Stimulated activated naive CD8-positive, alpha-beta T cell treated with anti-CD3 and anti-CD28 coated beads, Interleukin-15, amount 100 ng/mL, for 72 hours (primary cell): ENCODE data around the gene RGCC.

ENCODE experiments used
- ATAC-seq: fragments of 150-1000 bp; cut with Tn5 transposase; 2 replicates; pipeline ENCODE4 v1.10.0; 2021; ENCODE audit warnings: mild to moderate bottlenecking, moderate library complexity
- DNase-seq, 2 donors: peaks; one replicate each; pipeline ENCODE4 v3.0.0; 2021 to 2022
- H3K27ac Mint-ChIP-seq, 2 donors: one replicate each; pipeline ENCODE4 v1.8.0; 2022; ENCODE audit warnings: mild to moderate bottlenecking in 2 of 2, mixed read lengths in 2 of 2, moderate library complexity in 2 of 2
- H3K27me3 Mint-ChIP-seq: one replicate; pipeline ENCODE4 v1.8.0; 2022; ENCODE audit warnings: mixed read lengths
- H3K4me1 Mint-ChIP-seq: one replicate; pipeline ENCODE4 v1.8.0; 2022; ENCODE audit warnings: mild to moderate bottlenecking, mixed read lengths
- H3K4me3 Mint-ChIP-seq, 2 donors: one replicate each; pipeline ENCODE4 v1.8.0; 2022; ENCODE audit warnings: mild to moderate bottlenecking in 2 of 2, mixed read lengths in 2 of 2, moderate library complexity in 1 of 2
- H3K9me3 Mint-ChIP-seq, 2 donors: one replicate each; pipeline ENCODE4 v1.8.0; 2022; ENCODE audit warnings: mixed read lengths in 2 of 2

Gene RGCC

DNA sequence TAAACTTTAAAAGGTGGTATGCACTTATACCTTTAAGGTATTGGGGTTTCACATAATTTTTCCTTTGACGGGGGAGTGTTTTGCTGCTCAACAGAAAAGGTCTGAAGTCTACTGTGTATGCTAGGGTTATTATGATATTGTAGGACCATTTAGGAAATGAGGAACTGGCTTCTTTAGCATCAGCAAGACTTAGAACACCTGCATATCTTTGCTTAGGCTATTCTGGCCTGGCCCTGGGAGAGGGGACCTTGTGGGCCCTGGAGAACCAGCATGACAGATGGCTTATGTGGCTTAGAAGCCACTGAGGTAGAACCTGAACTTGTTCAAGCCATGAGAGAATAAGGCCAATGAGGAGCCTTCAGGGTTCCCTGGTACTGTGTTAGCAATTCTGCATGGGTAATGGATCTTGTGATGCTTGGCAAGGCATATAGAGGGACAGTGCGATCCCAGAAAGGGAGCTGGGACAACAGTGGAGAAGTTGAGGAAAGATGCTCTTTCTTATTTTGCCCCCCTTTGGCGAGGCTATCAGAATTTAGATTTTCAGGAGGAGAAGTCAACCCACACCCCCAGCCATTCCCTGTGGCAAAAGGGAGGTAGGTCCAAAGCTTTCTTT is 4.3 kb downstream of the RGCC start:
- peak overlapping the region; percentile 77 to 83 for H3K4me3 Mint-ChIP-seq
- DNase-seq (no peak), ATAC-seq (no peak)
- no peaks in the 10 kb centered on the region for H3K9me3 Mint-ChIP-seq
- peaks cover 5% of the 10 kb centered on the region for H3K27me3 Mint-ChIP-seq
- H3K4me1 Mint-ChIP-seq: peaks cover 83% of the 10 kb centered on the region
- H3K27ac Mint-ChIP-seq: peak overlapping the region in 1 of 2 donors; percentile 56

DNA sequence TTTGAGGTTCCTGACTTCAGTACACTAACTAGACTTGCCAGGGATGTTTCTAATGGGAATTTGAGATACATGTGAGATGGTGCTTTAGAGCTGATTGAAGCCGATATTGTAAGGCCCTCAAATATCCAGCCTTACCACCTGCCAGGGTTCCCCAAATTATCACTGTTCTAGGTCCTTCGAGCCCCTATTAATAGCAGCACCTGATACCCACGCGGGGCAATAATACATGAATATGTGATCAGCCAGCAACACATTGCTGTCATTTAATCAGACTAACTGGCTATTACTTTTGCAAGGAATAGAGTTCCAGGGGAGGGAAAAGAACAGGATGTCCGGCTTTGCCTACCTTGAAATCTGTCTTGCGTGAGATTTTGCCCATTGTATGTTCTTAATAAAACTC is 5.1 kb downstream of the RGCC start:
- Mint-ChIP-seq H3K4me3 (peak overlapping the region; percentile 77 to 83), H3K27ac (peak overlapping the region; percentile 7 to 92), H3K4me1 (peaks cover 84% of the 10 kb centered on the region), H3K27me3 (no peaks in the 10 kb centered on the region), H3K9me3 (no peaks in the 10 kb centered on the region)
- ATAC-seq: no peak
- no peak for DNase-seq

DNA sequence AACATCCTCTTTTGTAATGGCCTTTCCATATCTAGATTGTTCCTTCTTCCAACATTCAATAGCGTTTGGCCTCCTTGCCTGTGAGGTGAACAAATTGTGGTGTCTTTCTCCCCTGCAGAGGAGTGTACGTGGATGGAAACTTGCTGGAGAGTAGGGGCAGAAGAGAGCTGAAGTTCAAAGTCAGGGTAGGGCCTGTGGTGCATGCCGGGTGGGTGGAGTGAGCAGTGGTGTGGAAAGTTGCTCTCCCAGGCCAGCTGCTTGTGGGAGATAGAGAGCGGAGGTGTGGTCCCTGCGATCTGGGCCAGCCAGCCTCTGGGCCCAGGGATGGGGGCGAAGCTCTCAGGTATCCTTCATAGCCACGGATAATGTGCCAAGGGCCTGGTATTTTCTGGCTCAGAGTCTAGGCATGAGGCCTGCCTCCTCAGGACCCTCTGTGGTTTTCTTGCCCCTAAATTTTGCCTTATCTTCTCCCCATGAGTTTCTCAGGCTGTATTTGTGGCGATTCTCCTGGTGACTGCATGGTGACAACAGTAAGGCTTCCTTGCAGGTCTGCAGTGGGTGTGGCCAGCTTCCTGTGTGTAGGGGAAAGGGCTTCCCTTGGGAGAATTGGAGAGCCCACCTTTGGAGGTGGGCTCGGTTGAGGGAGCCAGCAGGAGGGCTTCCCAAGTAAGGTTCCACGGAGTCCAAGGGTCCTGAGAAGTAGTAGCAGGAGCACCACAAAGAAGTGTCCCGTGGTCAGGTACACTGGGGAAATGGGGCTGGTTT is 6.7 kb downstream of the RGCC start:
- DNase-seq: peak; percentile 46 to 59
- no peaks in the 10 kb centered on the region for H3K27me3 Mint-ChIP-seq
- no peaks in the 10 kb centered on the region for H3K9me3 Mint-ChIP-seq
- peak overlapping the region; percentile 92 to 98 for H3K27ac Mint-ChIP-seq
- ATAC-seq: peak; percentile 44
- peaks cover 96% of the 10 kb centered on the region for H3K4me1 Mint-ChIP-seq
- peak overlapping the region; percentile 74 to 82 for H3K4me3 Mint-ChIP-seq

DNA sequence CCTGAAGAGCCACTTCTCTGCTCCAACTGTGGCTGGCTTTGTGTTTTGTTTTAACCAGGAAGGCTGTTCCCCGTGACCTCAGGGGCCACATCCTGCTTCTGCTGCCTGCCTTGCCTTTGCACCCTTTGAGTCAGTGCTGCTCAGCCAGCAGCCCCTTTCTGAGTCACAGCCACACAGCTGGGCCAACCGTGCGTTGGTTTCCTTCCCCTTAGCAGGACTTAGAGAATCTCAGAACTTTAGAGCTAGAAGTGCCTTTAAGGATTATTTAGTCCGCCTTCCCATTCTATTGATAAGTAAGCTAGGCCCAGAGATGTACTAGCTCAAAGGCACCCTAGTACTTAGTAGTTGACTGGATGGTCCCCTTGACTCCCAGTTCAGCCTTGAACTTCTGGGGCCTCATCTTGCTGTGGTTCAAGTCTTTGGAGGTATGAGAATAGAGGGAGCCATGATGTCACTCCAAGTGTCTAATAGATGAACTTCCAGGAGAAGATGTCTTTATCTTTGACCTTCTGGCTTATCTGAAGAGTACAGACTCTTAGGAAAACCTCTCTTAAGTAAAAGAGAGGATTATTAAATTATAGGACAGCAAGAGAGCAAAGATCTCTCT is 8.0 kb downstream of the RGCC start:
- ATAC-seq (peak; percentile 94), DNase-seq (peak; percentile 85 to 93)
- peak overlapping the region; percentile 74 to 82 for H3K4me3 Mint-ChIP-seq
- H3K9me3 Mint-ChIP-seq: no peaks in the 10 kb centered on the region
- no peaks in the 10 kb centered on the region for H3K27me3 Mint-ChIP-seq
- peaks cover 96% of the 10 kb centered on the region for H3K4me1 Mint-ChIP-seq
- peak overlapping the region; percentile 92 to 98 for H3K27ac Mint-ChIP-seq

DNA sequence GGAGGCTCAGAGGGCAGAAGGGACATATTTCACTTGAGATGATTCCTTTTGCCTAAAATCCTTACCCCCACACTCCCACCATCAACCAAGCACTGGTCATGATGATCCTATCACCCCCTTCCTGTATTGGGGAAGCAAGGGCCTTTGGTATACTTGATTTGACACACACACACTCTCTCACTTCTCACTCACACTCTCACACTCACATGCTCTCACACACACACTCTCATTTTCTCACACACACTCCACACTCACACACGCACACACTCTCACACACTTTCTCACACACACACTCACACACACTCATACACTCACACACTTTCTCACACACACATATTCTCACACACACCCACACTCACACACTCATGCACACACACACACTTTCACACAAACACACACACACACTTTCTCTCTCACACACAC is 8.6 kb downstream of the RGCC start:
- Mint-ChIP-seq H3K9me3 (no peaks in the 10 kb centered on the region), H3K27me3 (no peaks in the 10 kb centered on the region), H3K4me1 (peaks cover 95% of the 10 kb centered on the region), H3K4me3 (peak overlapping the region; percentile 74 to 82), H3K27ac (peak overlapping the region; percentile 85 to 92)
- DNase-seq: no peak
- ATAC-seq: no peak

DNA sequence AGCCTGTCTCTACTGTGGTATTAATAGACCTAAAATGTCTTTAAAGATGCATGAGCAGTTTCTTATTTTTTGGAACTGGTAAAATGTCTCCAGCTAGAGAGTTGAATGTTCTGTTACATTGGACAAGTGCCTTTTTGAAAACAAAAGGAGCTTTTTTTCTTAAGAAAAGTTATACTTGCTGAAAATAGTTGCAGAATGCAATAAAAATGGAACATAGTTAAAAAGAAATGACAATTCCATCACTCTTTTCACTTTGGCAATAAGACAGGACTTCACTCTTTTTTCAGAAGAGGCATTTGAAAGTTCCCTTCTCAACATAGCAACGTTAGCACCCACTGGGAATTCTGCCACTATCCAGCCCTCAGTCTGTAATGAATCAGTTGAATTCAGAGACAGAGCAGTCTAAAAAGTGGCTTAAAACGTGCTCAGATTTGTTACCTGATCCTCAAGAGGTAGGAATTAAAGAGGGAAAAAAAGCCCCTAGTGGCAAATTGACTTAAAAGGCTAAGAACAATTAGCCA is 10.1 kb downstream of the RGCC start:
- no peak overlapping the region for H3K4me3 Mint-ChIP-seq

DNA sequence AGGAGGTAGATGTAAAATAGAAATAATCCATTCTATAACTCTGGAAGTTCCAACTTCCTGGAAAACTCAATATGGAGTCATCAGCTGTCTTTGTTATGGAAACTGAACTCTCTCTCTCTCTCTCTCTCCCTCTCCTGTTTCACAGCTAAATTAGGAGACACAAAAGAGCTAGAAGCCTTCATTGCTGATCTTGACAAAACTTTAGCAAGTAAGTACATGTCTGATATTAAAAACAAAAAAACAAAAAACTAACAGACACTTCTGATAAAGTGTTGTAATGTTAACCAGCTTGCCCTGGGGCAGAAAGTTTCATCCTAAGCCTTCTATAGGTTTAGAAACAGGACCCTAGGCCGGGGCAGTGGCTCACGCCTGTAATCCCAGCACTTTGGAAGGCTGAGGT is 11.3 kb downstream of the RGCC start:
- H3K4me1 Mint-ChIP-seq: peaks cover 92% of the 10 kb centered on the region
- no peak overlapping the region for H3K4me3 Mint-ChIP-seq

More for the DNA sequence above, 10.1 kb downstream of the RGCC start:
- ATAC-seq (no peak), DNase-seq (no peak)
- H3K4me1 Mint-ChIP-seq: peaks cover 96% of the 10 kb centered on the region
- H3K27me3 Mint-ChIP-seq: no peaks in the 10 kb centered on the region
- peak overlapping the region in 1 of 2 donors; percentile 38 for H3K27ac Mint-ChIP-seq
- no peaks in the 10 kb centered on the region for H3K9me3 Mint-ChIP-seq

DNA sequence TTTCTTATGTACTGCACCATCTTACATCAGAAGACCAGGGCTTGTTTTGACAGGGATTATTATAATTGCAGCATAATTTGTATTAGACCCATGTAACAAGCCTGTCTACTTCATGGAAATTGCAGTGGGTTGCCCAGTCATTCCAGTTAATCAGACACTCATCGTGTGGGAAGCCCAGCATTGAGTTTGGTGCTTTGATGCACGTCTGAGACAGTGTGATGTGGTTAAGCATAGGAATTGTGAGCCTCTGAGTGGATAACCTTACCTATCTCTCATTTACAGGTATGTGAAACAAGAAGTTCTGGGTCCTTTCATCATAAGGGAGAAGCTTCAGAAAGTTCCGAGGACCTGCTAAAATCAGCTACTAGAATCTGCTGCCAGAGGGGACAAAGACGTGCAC is 12.8 kb downstream of the RGCC start:
- no peaks in the 10 kb centered on the region for H3K27me3 Mint-ChIP-seq
- H3K4me1 Mint-ChIP-seq: peaks cover 77% of the 10 kb centered on the region
- ATAC-seq: peak; percentile 80
- peak overlapping the region; percentile 28 to 77 for H3K27ac Mint-ChIP-seq
- peak overlapping the region; percentile 29 to 57 for H3K4me3 Mint-ChIP-seq
- H3K9me3 Mint-ChIP-seq: peaks cover 0 to 12% of the 10 kb centered on the region in 2 donors
- peak in 1 of 2 donors; percentile 65 for DNase-seq

More for the DNA sequence above, 11.3 kb downstream of the RGCC start:
- Mint-ChIP-seq H3K27ac (no peak overlapping the region), H3K27me3 (no peaks in the 10 kb centered on the region), H3K9me3 (peaks cover 0 to 7% of the 10 kb centered on the region in 2 donors)
- DNase-seq (no peak), ATAC-seq (no peak)

DNA sequence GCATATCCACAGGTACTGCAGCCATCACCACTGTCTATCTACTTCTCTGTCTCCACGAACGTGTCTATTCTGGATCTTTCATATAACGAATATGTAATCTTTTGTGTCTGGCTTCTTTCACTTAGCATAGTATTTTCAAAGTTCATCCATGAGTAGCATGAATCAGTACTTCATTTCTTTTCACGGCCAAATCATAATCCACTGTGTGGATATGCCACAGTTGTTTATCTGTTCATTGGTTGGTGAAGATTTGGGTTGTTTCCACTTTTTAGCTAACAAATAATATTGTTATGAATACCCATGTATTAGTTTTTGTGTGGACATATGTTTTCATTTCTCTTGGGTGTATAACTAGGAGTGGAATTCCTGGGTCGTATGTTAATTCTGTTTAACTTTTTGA is 14.4 kb downstream of the RGCC start:
- no peaks in the 10 kb centered on the region for H3K27me3 Mint-ChIP-seq
- peaks cover 66% of the 10 kb centered on the region for H3K4me1 Mint-ChIP-seq
- no peak overlapping the region for H3K27ac Mint-ChIP-seq
- no peak overlapping the region for H3K4me3 Mint-ChIP-seq
- no peak for ATAC-seq
- H3K9me3 Mint-ChIP-seq: peaks cover 0 to 12% of the 10 kb centered on the region in 2 donors
- no peak for DNase-seq

DNA sequence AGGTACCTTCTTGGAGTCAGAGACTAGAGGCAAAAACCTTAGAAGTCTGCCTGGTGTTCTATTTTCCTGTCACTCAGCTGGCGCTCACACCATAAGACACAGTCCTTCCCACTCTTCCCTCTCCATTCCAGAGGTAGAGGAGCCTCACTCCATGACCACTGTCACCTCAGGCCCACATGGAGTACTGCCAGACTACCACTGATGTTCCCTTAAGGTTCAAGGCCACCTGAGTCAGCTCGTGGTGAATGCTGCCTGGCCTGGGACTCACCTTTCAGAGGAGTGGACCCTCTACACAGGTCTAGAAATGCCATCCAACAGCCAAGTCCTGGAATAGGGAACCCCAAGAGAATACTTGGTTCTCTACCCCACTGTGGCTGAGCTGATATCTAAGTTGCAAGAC is 29.9 kb downstream of the RGCC start:
- H3K27me3 Mint-ChIP-seq: no peaks in the 10 kb centered on the region
- DNase-seq (no peak), ATAC-seq (no peak)
- H3K9me3 Mint-ChIP-seq: peaks cover 31 to 33% of the 10 kb centered on the region in 2 donors
- H3K4me3 Mint-ChIP-seq: no peak overlapping the region
- H3K4me1 Mint-ChIP-seq: peaks cover 41% of the 10 kb centered on the region
- peak overlapping the region in 1 of 2 donors; percentile 28 for H3K27ac Mint-ChIP-seq

DNA sequence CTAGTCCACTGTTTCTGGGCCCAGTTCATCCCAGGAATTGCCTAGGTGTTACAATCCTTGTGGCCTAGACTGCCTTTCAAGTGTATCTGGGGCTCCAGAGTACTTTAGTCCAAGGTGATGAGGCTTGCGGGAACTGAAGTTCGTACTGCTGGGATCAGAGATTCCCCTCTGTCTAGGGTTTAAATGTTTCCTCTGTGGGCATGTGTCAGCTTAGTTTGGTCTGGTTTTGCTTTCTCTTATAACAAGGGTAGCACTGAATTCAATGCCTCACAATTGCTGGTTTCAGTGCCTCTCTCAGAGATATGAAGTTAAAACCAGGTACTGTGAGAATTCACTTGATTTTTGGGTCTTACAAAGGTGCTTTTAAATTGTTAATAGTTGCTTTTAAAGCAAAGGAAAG is 30.8 kb downstream of the RGCC start:
- Mint-ChIP-seq H3K9me3 (peaks cover 24 to 29% of the 10 kb centered on the region in 2 donors), H3K4me3 (peak overlapping the region; percentile 74 to 81), H3K27ac (peak overlapping the region; percentile 31 to 79), H3K27me3 (no peaks in the 10 kb centered on the region), H3K4me1 (peaks cover 50% of the 10 kb centered on the region)
- ATAC-seq (peak; percentile 79), DNase-seq (no peak)

DNA sequence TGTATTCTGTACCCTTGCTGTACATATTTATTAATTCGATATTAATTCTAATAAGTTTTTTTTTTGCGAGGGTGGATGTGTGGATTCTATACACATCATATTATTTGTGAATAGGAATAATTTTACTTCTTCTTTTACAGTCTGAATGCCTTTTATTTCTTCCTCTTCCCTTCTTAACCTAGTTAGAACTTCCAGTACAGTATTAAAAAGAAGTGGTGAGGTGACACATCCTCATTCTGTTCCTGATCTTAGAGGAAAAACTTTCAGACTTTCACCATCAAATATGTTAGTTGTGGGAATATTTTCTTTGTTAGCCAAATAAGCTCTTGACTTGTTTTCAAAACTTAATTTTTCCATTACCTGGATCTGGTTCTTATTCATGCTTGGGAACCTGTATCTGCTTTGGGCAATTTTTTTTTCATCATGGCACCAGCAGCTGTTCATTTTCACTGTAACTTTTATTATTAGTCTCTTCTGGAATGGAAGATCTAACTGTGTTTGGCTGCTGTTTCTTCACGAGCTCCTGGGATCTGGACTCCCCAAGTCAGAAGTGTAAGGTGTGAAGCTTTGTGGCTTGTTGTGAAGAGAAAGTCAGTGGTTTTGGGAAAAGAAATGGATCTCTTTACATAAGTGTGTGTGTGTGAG is 33.1 kb downstream of the RGCC start:
- Mint-ChIP-seq H3K4me1 (peaks cover 74% of the 10 kb centered on the region), H3K27me3 (no peaks in the 10 kb centered on the region), H3K27ac (peak overlapping the region in 1 of 2 donors; percentile 47), H3K4me3 (peak overlapping the region; percentile 7 to 30), H3K9me3 (peaks cover 12 to 19% of the 10 kb centered on the region in 2 donors)
- ATAC-seq (no peak), DNase-seq (no peak)

DNA sequence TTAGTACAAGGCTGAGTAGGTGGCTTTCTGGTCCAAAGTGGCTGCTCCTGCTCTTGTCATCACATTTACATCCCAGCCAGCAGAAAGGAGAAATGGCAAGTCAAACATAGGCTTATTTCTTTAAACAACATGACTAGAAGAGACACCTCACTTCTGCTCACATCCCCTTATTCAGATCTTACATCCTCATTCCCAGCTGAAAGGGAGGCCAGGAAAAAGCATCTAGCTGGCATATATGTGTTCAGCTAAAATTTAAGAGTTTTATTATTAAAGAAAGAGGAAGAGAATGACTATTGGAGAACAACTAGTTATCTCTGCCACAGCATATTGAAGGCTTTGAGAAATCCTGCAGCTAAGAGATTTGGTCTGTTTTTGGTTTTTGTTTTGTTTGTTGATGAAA is 34.1 kb downstream of the RGCC start:
- DNase-seq (no peak), ATAC-seq (no peak)
- H3K4me3 Mint-ChIP-seq: peak overlapping the region in 1 of 2 donors; percentile 28
- peaks cover 84% of the 10 kb centered on the region for H3K4me1 Mint-ChIP-seq
- no peak overlapping the region for H3K27ac Mint-ChIP-seq
- H3K27me3 Mint-ChIP-seq: no peaks in the 10 kb centered on the region
- H3K9me3 Mint-ChIP-seq: peaks cover 3 to 10% of the 10 kb centered on the region in 2 donors

DNA sequence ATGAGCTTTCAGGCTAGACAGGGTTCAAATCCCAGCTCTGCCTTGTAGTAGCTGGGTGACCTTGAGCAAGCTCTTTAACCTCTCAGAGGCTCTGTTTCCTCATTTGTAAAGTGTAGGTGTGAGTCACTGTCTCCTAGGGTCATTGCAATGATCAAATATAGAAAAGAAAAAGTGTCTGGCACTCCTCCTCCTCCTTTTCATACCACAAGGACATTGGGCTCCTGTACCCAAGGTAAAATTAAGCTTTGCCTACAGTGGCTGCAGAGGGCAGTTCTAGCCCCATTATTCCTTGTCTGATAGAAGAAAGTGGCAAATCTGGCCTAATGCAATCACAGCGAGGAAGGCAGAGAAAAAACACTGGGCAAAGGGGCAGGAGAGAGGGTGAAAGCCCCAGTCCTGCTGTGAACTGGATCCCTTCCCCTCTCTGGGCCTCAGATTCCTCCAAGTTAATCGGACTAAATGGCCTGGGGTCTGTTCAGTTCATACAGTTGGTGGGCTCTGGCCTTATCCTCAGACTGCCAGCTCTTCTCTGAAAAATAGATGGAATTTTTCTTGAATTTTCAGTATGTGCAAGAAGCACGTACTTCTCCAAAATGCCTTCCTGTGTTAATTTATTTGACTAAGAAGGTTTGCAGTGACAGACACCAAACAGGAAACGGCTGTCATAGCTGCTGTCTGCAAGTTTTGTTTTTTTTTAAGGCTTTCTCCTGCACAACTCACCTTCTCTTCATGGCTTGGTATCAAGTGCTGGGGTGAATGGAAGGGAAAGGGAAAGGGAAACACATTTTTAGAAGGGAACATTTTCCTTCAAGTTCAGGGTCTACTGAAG is 35.3 kb downstream of the RGCC start:
- DNase-seq (no peak), ATAC-seq (peak; percentile 75)
- peaks cover 88% of the 10 kb centered on the region for H3K4me1 Mint-ChIP-seq
- H3K27me3 Mint-ChIP-seq: no peaks in the 10 kb centered on the region
- H3K9me3 Mint-ChIP-seq: peaks cover 0 to 4% of the 10 kb centered on the region in 2 donors
- peak overlapping the region; percentile 48 to 67 for H3K4me3 Mint-ChIP-seq
- peak overlapping the region; percentile 90 to 93 for H3K27ac Mint-ChIP-seq
